ENCODE data around the gene RUNX2.

- TF ChIP-seq MYNN (tag by site-specific recombination; IDR thresholded peaks at IDR 0.05; ENCODE audit: borderline replicate concordance) (no peak), HOXA7 (CRISPR knock-in tag; IDR thresholded peaks at IDR 0.05; ENCODE audit: borderline replicate concordance) (no peak), CTCF (tag by site-specific recombination; IDR thresholded peaks at IDR 0.05) (no peak), YY1 (tag by site-specific recombination; IDR thresholded peaks at IDR 0.05) (no peak), ZNF768 (tag by site-specific recombination; IDR thresholded peaks at IDR 0.05) (no peak), PRDM10 (tag by site-specific recombination; IDR thresholded peaks at IDR 0.05) (no peak), ZNF23 (tag by site-specific recombination; IDR thresholded peaks at IDR 0.05; ENCODE audit: borderline replicate concordance) (no peak), HOXC10 (CRISPR knock-in tag; IDR thresholded peaks at IDR 0.05) (no peak), ZNF10 (tag by site-specific recombination; IDR thresholded peaks at IDR 0.05) (no peak), MZF1 (tag by site-specific recombination; IDR thresholded peaks at IDR 0.05; ENCODE audit: borderline replicate concordance) (no peak), ZBTB8A (tag by site-specific recombination; IDR thresholded peaks at IDR 0.05) (no peak), ZNF274 (IDR thresholded peaks at IDR 0.05; ENCODE audit: low read length) (no peak), ZNF274 (tag by site-specific recombination; IDR thresholded peaks at IDR 0.05; ENCODE audit: borderline replicate concordance) (no peak)
These were observed 27.4 kb upstream of the RUNX2 start for GRCh38 chr6:45300736-45301135.
